Measurements from ENCODE around the gene TUBB4B.

Gene TUBB4B

DNA sequence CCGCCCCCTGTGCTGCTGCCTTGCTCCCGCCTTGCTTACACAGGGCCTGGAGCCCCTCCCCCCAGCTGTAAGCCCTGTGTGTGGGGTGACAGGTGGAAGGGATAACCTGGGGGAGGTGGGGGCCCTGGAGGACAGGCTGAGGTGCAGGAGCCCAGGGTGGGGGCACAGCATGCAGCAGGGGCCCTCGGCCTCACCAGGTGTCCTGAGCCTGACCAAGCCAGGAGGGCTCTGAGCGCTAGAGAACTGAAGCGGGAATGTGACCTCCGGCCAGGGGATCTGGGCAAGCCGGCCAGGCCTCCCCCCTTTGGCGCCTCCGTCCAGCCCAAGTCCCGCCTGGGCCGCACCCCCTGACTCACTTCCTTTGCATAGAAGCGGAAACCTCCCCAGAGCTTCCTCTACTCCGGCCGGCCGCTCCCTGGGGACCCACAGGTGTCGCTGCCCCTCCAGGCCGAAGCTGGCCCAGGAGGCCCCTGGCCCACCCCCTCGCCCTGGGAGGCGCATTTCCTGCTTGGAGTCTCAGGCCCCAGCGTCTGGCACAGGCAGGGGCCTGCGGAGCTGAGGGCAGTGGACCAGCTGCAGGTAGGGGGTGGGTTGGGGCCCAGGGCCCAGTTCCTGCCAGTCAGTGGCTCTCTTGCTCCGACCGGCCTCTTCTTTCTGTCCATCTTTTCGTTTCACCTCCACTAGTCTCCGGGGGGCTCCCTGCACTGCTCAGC is 36.4 kb downstream of the TUBB4B start, which contains the start of gene TOR4A:
TSS of gene TOR4A (plus strand) at position 398 of the 713 bp plus-strand sequence. CDS start 964 bp downstream, outside the sequence.
- Histone ChIP-seq H3K4me3 (peak within 1 kb of the TSS; percentile 41 to 92 (median 64)), H3K27ac (peak within 1 kb of the TSS; percentile 76 to 95 (median 88)), H3K4me2 (peak within 1 kb of the TSS; percentile 84 to 100 (median 98)), H3K27me3 (no peaks in the 10 kb centered on the region), H3K36me3 (peaks cover 10 to 53% (median 26%) of the 10 kb centered on the region in 11 experiments), H3K9me3 (replicated peaks in 1 of 11) (no peaks in the 10 kb centered on the region), H3K4me1 (peaks cover 79 to 100% (median 98%) of the 10 kb centered on the region in 10 experiments), H4K20me1 (peaks cover 1 to 63% (median 21%) of the 10 kb centered on the region in 11 experiments; a peak in 18 of 22 replicates), H3K9ac (peak within 1 kb of the TSS; percentile 74 to 93 (median 82))
- no peak for TF ChIP-seq Cebpa-rat (IDR thresholded peaks at IDR 0.05)

GRCh38 chr9:137278061-137278701 is 37.1 kb downstream of the TUBB4B start:
- Histone ChIP-seq H3K4me2 (peak overlapping the region; percentile 84 to 100 (median 98)), H3K9ac (peak overlapping the region; percentile 74 to 93 (median 82)), H3K27me3 (no peaks in the 10 kb centered on the region), H3K36me3 (peaks cover 3 to 50% (median 19%) of the 10 kb centered on the region in 11 experiments; a peak in 18 of 22 replicates), H3K27ac (peak overlapping the region; percentile 76 to 95 (median 88)), H4K20me1 (peaks cover 0 to 65% (median 18%) of the 10 kb centered on the region in 11 experiments; a peak in 14 of 22 replicates), H3K4me3 (peak overlapping the region; percentile 41 to 92 (median 64)), H3K9me3 (replicated peaks in 1 of 11) (no peaks in the 10 kb centered on the region), H3K4me1 (peaks cover 86 to 100% (median 98%) of the 10 kb centered on the region in 10 experiments)
- TF ChIP-seq Cebpa-rat (IDR thresholded peaks at IDR 0.05): no peak

DNA sequence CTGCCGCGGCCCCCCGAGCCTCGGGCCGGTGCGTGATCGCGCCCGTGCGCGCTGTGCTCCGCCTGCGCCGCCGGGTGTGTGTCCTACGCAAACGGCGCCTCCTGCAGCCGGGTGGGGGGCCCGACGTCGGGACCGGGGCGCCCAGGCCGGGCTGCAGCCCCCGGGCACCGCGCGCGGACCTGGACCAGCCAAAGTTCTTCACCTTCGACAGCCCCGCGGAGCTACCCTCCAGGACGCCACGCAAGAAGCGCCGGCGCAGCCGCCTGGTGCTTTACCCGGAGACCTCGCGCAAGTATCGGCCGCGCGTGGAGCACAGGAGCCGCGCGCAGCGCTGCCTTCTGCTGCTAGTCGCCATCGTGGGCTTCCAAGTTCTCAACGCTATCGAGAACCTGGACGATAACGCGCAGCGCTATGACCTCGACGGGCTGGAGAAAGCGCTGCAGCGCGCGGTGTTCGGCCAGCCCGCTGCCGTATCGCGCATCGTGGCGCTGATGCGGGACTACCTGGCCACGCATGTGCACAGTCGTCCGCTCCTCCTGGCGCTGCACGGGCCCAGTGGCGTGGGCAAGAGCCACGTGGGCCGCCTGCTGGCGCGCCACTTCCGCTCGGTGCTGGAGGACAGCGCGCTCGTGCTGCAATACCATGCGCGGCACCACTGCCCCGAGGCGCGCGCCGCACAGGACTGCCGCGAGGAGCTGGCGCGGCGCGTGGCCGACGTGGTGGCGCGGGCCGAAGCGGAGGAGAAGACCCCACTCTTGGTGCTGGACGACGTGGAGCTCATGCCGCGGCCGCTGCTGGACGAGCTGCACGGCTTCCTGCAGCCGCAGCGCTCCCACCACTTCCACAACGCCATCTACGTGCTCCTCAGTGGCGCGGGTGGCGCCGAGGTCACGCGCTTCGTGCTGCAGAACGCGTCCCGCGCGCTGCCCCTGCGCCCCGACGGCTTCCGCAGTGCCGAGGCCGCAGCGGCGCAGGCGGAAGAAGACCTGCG is 37.9 kb downstream of the TUBB4B start:
- H3K4me2 ChIP-seq: peak overlapping the region; percentile 84 to 100 (median 98)
- no peaks in the 10 kb centered on the region for H3K9me3 ChIP-seq (replicated peaks in 1 of 11)
- no peaks in the 10 kb centered on the region for H3K27me3 ChIP-seq
- H3K4me1 ChIP-seq: peaks cover 86 to 97% (median 93%) of the 10 kb centered on the region in 10 experiments
- H3K9ac ChIP-seq: peak overlapping the region in 6 of 11 experiments; percentile 78 to 93 (median 87); a peak in 8 of 22 replicates
- no peak for TF ChIP-seq Cebpa-rat (IDR thresholded peaks at IDR 0.05)
- peak overlapping the region in 6 of 11 experiments; percentile 87 to 95 (median 90); a peak in 7 of 22 replicates for H3K27ac ChIP-seq
- peaks cover 0 to 71% (median 15%) of the 10 kb centered on the region in 11 experiments; a peak in 14 of 22 replicates for H4K20me1 ChIP-seq
- H3K4me3 ChIP-seq: peak overlapping the region in 6 of 10 experiments; percentile 60 to 92 (median 83); a peak in 11 of 20 replicates
- H3K36me3 ChIP-seq: peaks cover 0 to 50% (median 13%) of the 10 kb centered on the region in 11 experiments; a peak in 14 of 22 replicates

DNA sequence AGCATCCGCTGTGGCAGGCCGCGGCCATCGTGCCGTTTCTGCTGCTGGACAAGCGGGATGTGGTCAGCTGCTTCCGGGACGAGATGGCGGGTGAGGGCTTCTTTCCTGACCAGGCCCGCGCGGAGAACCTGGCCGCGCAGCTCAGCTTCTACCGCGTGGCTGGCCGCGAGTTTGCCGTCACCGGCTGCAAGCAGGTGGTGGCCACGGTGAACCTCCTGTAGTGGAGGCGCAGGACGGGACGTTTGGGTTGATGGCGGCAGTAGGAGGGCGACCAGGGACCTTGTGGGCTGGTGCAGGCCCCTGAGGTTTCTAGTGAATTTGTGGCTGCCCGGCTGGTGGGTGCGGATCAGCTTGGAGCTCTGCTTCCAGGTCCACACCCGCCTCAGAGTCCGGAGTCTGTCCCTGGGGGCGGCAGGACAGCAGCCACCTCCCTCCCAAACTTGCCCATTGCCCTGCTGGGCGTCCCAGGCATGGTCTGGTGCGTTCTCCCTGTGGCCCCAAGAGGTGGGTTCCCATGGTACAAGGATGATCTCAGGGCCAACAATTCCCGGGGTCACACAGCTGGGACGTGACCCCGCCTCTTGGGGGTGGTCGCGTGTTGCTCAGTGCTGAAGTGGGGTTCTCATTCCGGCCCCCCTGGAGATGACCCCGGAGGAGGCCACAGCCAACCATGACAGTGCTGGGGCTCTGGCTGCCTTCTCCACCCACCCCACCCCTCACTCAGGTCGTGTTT is 38.8 kb downstream of the TUBB4B start:
- Histone ChIP-seq H3K4me2 (peak overlapping the region; percentile 84 to 100 (median 98)), H3K27me3 (no peaks in the 10 kb centered on the region), H3K4me3 (peak overlapping the region in 6 of 10 experiments; percentile 29 to 92 (median 64); a peak in 11 of 20 replicates), H3K9ac (peak overlapping the region in 9 of 11 experiments; percentile 53 to 71 (median 65); a peak in 11 of 22 replicates), H4K20me1 (peaks cover 0 to 72% (median 9%) of the 10 kb centered on the region in 11 experiments; a peak in 14 of 22 replicates), H3K27ac (no peak overlapping the region; a peak in 1 of 22 replicates), H3K4me1 (peaks cover 77 to 88% (median 84%) of the 10 kb centered on the region in 10 experiments), H3K9me3 (replicated peaks in 1 of 11) (peaks cover 0 to 3% (median 0%) of the 10 kb centered on the region in 11 experiments; a peak in 4 of 22 replicates), H3K36me3 (peaks cover 0 to 57% (median 13%) of the 10 kb centered on the region in 11 experiments; a peak in 14 of 22 replicates)
- TF ChIP-seq Cebpa-rat (IDR thresholded peaks at IDR 0.05): no peak

DNA sequence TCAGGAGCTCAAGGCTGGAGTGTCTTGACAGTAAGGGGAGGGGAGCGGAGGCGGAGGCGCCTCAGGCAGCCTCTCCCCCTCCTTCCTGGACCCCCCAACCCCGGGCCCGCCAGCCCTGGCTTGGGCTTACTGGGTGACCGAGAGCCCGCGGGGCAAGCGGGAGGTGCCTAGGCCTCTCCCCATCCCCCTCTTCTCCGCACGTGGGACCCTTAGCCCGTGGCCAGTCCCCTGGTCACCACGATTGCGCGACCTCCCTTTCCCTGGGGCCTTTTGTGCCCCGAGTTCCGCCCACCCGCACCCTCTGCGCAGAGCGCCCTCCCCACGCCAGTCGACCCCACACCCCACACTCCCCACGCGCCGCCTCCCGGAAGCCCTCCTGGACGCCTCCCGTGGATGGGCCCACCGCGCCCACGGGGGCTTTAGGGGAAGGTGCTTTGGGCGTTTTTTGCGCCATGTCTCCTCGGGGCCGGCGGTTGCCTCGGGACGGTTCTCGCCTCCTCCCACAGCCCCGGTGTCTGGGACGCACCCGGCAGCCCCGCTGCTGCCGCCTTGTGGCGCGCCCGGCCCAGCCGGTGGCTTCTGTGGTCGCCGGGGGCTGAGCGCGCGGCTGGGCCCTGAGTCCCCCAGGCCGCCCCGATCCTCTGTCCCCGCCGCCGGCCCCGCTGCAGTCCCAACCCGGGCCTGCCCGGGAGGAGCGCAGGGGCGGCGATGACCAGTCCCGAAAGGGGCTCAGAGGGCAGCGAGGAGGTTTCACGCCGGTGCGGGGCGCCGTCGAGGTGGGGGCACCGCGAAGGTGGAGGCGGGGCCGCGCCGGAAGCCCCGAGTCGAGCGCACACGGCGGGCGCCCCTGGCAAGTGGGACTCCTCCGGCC is 39.6 kb downstream of the TUBB4B start:
- peaks cover 0 to 73% (median 9%) of the 10 kb centered on the region in 11 experiments; a peak in 14 of 22 replicates for H4K20me1 ChIP-seq
- TF ChIP-seq Cebpa-rat (IDR thresholded peaks at IDR 0.05): no peak
- peak overlapping the region in 9 of 10 experiments; percentile 12 to 92 (median 42); a peak in 14 of 20 replicates for H3K4me3 ChIP-seq
- peaks cover 71 to 81% (median 76%) of the 10 kb centered on the region in 10 experiments for H3K4me1 ChIP-seq
- peaks cover 0 to 57% (median 13%) of the 10 kb centered on the region in 11 experiments; a peak in 14 of 22 replicates for H3K36me3 ChIP-seq
- peaks cover 0 to 8% (median 4%) of the 10 kb centered on the region in 11 experiments; a peak in 7 of 22 replicates for H3K9me3 ChIP-seq (replicated peaks in 1 of 11)
- H3K4me2 ChIP-seq: peak overlapping the region; percentile 84 to 100 (median 98)
- peak overlapping the region; percentile 29 to 71 (median 61); a peak in 21 of 22 replicates for H3K9ac ChIP-seq
- H3K27me3 ChIP-seq: no peaks in the 10 kb centered on the region
- peak overlapping the region in 7 of 11 experiments; percentile 17 to 51 (median 42); a peak in 9 of 22 replicates for H3K27ac ChIP-seq

- TF ChIP-seq Cebpa-rat (IDR thresholded peaks at IDR 0.05): no peak
- H3K4me2 ChIP-seq: peak overlapping the region; percentile 84 to 100 (median 98)
- H3K4me1 ChIP-seq: peaks cover 71 to 81% (median 73%) of the 10 kb centered on the region in 10 experiments
- H3K9me3 ChIP-seq (replicated peaks in 1 of 11): peaks cover 0 to 8% (median 4%) of the 10 kb centered on the region in 11 experiments; a peak in 8 of 22 replicates
- no peaks in the 10 kb centered on the region for H3K27me3 ChIP-seq
- peak overlapping the region; percentile 29 to 71 (median 61); a peak in 20 of 22 replicates for H3K9ac ChIP-seq
- peaks cover 0 to 82% (median 9%) of the 10 kb centered on the region in 11 experiments; a peak in 13 of 22 replicates for H4K20me1 ChIP-seq
- peak overlapping the region in 9 of 10 experiments; percentile 12 to 92 (median 42); a peak in 13 of 20 replicates for H3K4me3 ChIP-seq
- peak overlapping the region in 6 of 11 experiments; percentile 17 to 46 (median 41); a peak in 8 of 22 replicates for H3K27ac ChIP-seq
- peaks cover 0 to 57% (median 13%) of the 10 kb centered on the region in 11 experiments; a peak in 14 of 22 replicates for H3K36me3 ChIP-seq
These were observed 40.4 kb downstream of the TUBB4B start for GRCh38 chr9:137281345-137282116.

Measured in BLaER1 treated with 17β-estradiol and CSF1 and Interleukin-3, amounts not matched to agents 10 nM and 100 nM (cell line).